Esophagus squamous epithelium (tissue), 4 donors: ENCODE measurements around the gene CNTNAP2.

ENCODE experiments used
- POLR2A ChIP-seq, 4 donors: fragments of 450-650 bp; IDR thresholded peaks; one replicate each; pipeline ENCODE4 v1.6.1; 2017; ENCODE audit warnings: antibody characterized with exemption in 4 of 4, mild to moderate bottlenecking in 4 of 4, moderate library complexity in 3 of 4
- TF ChIP-seq, protein P1 (sequence below), 6 experiments: fragments of 450-650 bp in 4 of 6; fragments of 200-600 bp in 2 of 6; sonication (generic) in 2 of 6; IDR thresholded peaks; one replicate each; pipeline ENCODE4 v1.5.1; 2016 to 2019; ENCODE audit warnings: antibody characterized with exemption in 6 of 6, mild to moderate bottlenecking in 4 of 6, moderate library complexity in 4 of 6

DNA sequence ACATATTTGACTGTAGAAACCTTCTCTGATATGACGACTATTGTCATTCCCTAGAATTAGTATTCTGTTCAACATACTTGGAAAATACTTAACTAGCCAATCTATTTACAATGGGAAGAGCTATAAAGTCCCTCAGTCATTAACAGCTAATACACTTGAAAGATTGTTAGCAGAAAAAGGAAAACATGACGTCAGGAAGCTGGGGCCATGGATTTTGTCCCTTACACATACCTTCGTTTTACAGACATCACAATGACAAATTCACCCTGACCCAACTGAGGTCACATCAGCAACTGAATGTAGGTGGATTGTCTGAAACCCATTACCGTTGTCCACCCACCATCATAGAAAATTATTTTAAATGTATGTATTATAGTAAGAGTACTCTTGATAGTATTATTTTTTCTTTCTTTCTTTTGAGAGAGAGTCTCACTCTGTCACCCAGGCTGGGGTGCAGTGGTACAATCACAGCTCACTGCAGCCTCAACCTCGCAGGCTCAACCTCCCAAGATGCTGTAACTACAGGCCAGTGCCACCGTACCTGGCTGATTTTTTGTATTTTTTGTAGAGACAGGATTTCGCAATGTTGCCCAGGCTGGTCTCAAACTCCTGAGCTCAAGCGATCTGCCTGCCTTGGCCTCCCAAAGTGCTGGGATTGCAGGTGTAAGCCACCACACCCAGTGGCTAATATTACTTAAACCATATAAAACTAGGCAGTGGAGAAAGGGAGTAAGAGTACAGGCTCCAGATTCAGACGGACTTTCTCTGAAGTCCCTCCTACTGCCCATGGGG is 1977.0 kb downstream of the CNTNAP2 start:
- TF ChIP-seq POLR2A (IDR thresholded peaks at IDR 0.05), result no peak
- TF ChIP-seq, protein P1, sequence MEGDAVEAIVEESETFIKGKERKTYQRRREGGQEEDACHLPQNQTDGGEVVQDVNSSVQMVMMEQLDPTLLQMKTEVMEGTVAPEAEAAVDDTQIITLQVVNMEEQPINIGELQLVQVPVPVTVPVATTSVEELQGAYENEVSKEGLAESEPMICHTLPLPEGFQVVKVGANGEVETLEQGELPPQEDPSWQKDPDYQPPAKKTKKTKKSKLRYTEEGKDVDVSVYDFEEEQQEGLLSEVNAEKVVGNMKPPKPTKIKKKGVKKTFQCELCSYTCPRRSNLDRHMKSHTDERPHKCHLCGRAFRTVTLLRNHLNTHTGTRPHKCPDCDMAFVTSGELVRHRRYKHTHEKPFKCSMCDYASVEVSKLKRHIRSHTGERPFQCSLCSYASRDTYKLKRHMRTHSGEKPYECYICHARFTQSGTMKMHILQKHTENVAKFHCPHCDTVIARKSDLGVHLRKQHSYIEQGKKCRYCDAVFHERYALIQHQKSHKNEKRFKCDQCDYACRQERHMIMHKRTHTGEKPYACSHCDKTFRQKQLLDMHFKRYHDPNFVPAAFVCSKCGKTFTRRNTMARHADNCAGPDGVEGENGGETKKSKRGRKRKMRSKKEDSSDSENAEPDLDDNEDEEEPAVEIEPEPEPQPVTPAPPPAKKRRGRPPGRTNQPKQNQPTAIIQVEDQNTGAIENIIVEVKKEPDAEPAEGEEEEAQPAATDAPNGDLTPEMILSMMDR (IDR thresholded peaks at IDR 0.05), result no peak
